GM12878 (cell line): Measurements from ENCODE around the gene EIF2S2. TPM values are rescaled to one million over a fixed set of nuclear protein-coding genes. Genes with fewer than 3 reads are reported as not detected.

Source experiments
- ATAC-seq: fragments of 200-7000 bp; cut with Tn5 transposase; 3 replicates; pipeline ENCODE4 v1.9.1; 2020; ENCODE audit warnings: mild to moderate bottlenecking, moderate library complexity
- BruUV-seq: library from RNA; stranded (reverse); fragments of 400-500 nt; replicated peaks from 2 replicates; lab custom pipeline; 2021; lab: Mats Ljungman, UMichigan
- CTCF ChIA-PET: fragments of 300-600 bp; sonication (Branson Sonifier 250); formaldehyde crosslinking; extraction: SDS; loops from one replicate; lab custom pipeline; 2021; ENCODE audit warnings: inconsistent platforms; lab: Yijun Ruan, JAX
- POLR2A ChIA-PET: fragments of 350-600 bp; formaldehyde crosslinking; extraction: SDS; loops from one replicate; lab custom pipeline; 2021; ENCODE audit warnings: inconsistent platforms; lab: Charles Lee
- RAD21 ChIA-PET: fragments of 300-600 bp; sonication (Branson Sonifier 250); formaldehyde crosslinking; loops from one replicate; lab custom pipeline; 2023; ENCODE audit warnings: antibody characterized with exemption; ENCODE audit not compliant: unreplicated experiment; lab: Charles Lee
- SMC1A ChIA-PET: fragments of 300-600 bp; sonication (Branson Sonifier 250); formaldehyde crosslinking; loops from one replicate; lab custom pipeline; 2023; ENCODE audit not compliant: unreplicated experiment, uncharacterized antibody; lab: Charles Lee
- DNase-seq: peaks from one replicate; pipeline ENCODE4 v3.0.0-alpha.2; 2011; ENCODE audit warnings: low read depth, low spot score
- FAIRE-seq: peaks from 3 replicates; lab custom pipeline; 2011; peaks lifted over from hg19 to GRCh38; lab: Jason Lieb, UNC
- H2AFZ ChIP-seq: 2 replicates; pipeline ENCODE4 v1.6.0; 2011; ENCODE audit warnings: low read depth, low read length, control low read depth; ENCODE audit not compliant: control insufficient read depth
- H3K27ac ChIP-seq: 2 replicates; pipeline ENCODE4 v1.5.1; 2011; ENCODE audit warnings: control low read depth; ENCODE audit not compliant: control insufficient read depth, insufficient read depth
- H3K27me3 ChIP-seq, 2 experiments: replicated peaks in 1 of 2; 2 replicates each; pipeline versions ENCODE4 v1.6.0 to v1.6.1; 2011; ENCODE audit warnings: low read length in 1 of 2; ENCODE audit not compliant: control insufficient read depth in 2 of 2, insufficient read depth in 2 of 2
- H3K36me3 ChIP-seq, 2 experiments: 2 replicates each; pipeline ENCODE4 v1.5.1; 2011; ENCODE audit warnings: low read length in 1 of 2; ENCODE audit not compliant: control insufficient read depth in 2 of 2, insufficient read depth in 2 of 2
- H3K4me1 ChIP-seq: 2 replicates; pipeline ENCODE4 v1.6.1; 2011; ENCODE audit warnings: mild to moderate bottlenecking, low read length, moderate library complexity, mixed read lengths; ENCODE audit not compliant: control insufficient read depth, insufficient read depth
- H3K4me2 ChIP-seq: 2 replicates; pipeline ENCODE4 v1.6.0; 2011; ENCODE audit warnings: control low read depth; ENCODE audit not compliant: control insufficient read depth, insufficient read depth
- H3K4me3 ChIP-seq: fragments of 200-600 bp; sonication (generic); 2 replicates; pipeline ENCODE4 v1.5.1; 2016
- H3K79me2 ChIP-seq: 2 replicates; pipeline ENCODE4 v1.6.0; 2011; ENCODE audit warnings: low read length; ENCODE audit not compliant: control insufficient read depth, insufficient read depth
- H3K9ac ChIP-seq: 2 replicates; pipeline ENCODE4 v1.8.0; 2011; ENCODE audit warnings: low read length, control low read depth, mixed read lengths; ENCODE audit not compliant: control insufficient read depth, insufficient read depth
- H3K9me3 ChIP-seq: replicated peaks from 3 replicates; pipeline ENCODE4 v1.5.1; 2011; ENCODE audit warnings: mild to moderate bottlenecking, low read length; ENCODE audit not compliant: control insufficient read depth, insufficient read depth
- H4K20me1 ChIP-seq: 2 replicates; pipeline ENCODE4 v1.6.0; 2011; ENCODE audit not compliant: control insufficient read depth, insufficient read depth
- ASH2L ChIP-seq: fragments of 300-600, 200-600 bp; sonication (generic); IDR thresholded peaks from 2 replicates; pipeline ENCODE4 v1.6.1; 2017; ENCODE audit warnings: low read depth, mild to moderate bottlenecking, borderline replicate concordance
- BHLHE40 ChIP-seq, 2 experiments: fragments of 450-650 bp in 1 of 2; IDR thresholded peaks; 2 replicates each; pipeline ENCODE4 v1.6.1; 2011 to 2017; ENCODE audit warnings: low read depth in 2 of 2, borderline replicate concordance in 1 of 2, improper control_type of control experiment in 1 of 2, low read length in 1 of 2, mild to moderate bottlenecking in 1 of 2
- LARP7 ChIP-seq: fragments of 450-650 bp; IDR thresholded peaks from 2 replicates; pipeline ENCODE4 v1.6.1; 2017; ENCODE audit warnings: mild to moderate bottlenecking
- POLR2A ChIP-seq: IDR thresholded peaks from 2 replicates; pipeline ENCODE4 v1.6.1; 2011; ENCODE audit warnings: low read depth, mild to moderate bottlenecking, low read length
- POLR2AphosphoS2 ChIP-seq: IDR thresholded peaks from 2 replicates; pipeline ENCODE4 v1.6.1; 2011; ENCODE audit warnings: low read depth, mild to moderate bottlenecking, low read length, improper control_type of control experiment, moderate library complexity
- ZNF622 ChIP-seq: fragments of 450-650 bp; IDR thresholded peaks from 2 replicates; pipeline ENCODE4 v1.6.1; 2017; ENCODE audit warnings: mild to moderate bottlenecking, inconsistent platforms
- WGBS: methylation state at CpG from one replicate; pipeline ENCODE4 v1.1.6; 2016; ENCODE audit warnings: low lambda C conversion rate; ENCODE audit not compliant: insufficient replicate concordance, insufficient coverage; ENCODE audit errors: missing lambda C conversion rate; 5-methylcytosine and 5-hydroxymethylcytosine counted together
- in situ Hi-C: fragments of 300-500 bp; cut with MboI; formaldehyde crosslinking; loops from 9 replicates; pipeline ENCODE4 v1.14.3; 2018; ENCODE audit warnings: mixed read lengths
- intact Hi-C: fragments of 100-400 bp; cut with micrococcal nuclease; formaldehyde crosslinking; loops from one replicate; pipeline ENCODE4 v1.14.2; 2022; ENCODE audit not compliant: unreplicated experiment
- polyA plus RNA-seq, 11 experiments: library from polyadenylated mRNA; depleted of rRNA in 4 of 11; unstranded in 6 of 11; stranded (reverse) in 5 of 11; fragments of >200 nt; fragmentation: Nextera tagmentation in 4 of 11; fragmentation: Illumina TruSeq in 1 of 11; extraction: Ambion mirVana in 4 of 11; extraction: Trizol in 1 of 11; gene quantifications; 1 replicate in 1 of 11; 2 replicates in 10 of 11; pipeline versions ENCODE4 v1.2.1 to v1.2.3, GENCODE V29; 2011 to 2016; ENCODE audit warnings: inconsistent platforms in 2 of 11, missing spikeins in 2 of 11, low read depth in 1 of 11
- total RNA-seq, 4 experiments: library from RNA; depleted of rRNA in 3 of 4; stranded (reverse); fragments of >200 nt in 3 of 4; fragmentation: Illumina TruSeq in 1 of 4; extraction: Trizol in 1 of 4; gene quantifications; 2 replicates each; pipeline versions ENCODE4 v1.2.1 to v1.2.3, GENCODE V29; 2013 to 2021
- TF ChIP-seq, protein P1 (sequence below): fragments of 450-650 bp; IDR thresholded peaks from 2 replicates; pipeline ENCODE4 v1.6.1; 2016; ENCODE audit warnings: mild to moderate bottlenecking

EIF2S2 gene
- total and polyA plus RNA-seq, 10 of the 15 experiments (the other 5 are each of a cell fraction or from before 2014, with no cell fraction given): 60.2 to 153 (median 84.3) TPM

DNA sequence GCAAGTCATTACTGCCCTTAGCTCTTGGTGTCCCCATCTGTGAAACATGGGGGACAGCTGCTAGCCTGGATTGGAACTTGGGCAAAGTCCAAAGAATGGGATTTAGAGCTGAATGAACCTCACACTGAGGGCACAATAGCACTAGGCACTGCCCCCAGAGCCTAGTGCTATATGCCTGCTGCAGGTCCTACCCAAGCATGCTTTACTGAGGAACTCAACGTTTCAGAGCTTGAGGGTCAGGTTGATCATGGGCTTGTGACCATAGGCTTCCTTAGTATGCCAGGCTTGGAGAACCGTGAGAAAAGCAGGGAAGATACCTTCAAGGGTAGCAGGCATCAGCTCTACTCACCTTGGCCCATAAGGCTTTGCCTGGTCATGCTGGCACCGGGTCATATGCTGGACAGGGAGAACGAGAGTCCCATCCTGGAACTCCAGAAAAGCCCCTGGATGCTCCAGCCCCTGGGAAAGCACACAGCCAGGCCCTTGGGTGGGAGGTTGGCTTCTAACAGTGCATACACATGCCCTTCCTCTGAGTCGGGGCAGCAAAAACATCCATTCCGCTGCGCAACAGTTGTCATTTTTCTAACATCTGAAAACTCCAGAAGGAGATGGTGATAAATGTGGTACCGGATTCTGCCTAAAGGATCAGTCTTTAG lies 29.7 kb downstream of the EIF2S2 start:
- Histone ChIP-seq H4K20me1 (0 out of 2 replicates have a peak, but pooled peaks cover 3% of the 10 kb centered on the region), H3K4me3 (no peak overlapping the region), H3K4me1 (no peaks in the 10 kb centered on the region), H3K9me3 (no peaks in the 10 kb centered on the region), H3K79me2 (no peaks in the 10 kb centered on the region), H3K27ac (no peak overlapping the region), H3K27me3 (no peaks in the 10 kb centered on the region), H3K4me2 (no peak overlapping the region), H2AFZ (no peak overlapping the region), H3K9ac (no peak overlapping the region), H3K36me3 (peaks cover 25 to 26% of the 10 kb centered on the region in 2 experiments)
- no peak for FAIRE-seq
- in situ Hi-C loops: no loop called here
- BruUV-seq: no TSS peak
- intact Hi-C loops: no loop called here
- ATAC-seq: no peak
- TF ChIP-seq, protein P1, sequence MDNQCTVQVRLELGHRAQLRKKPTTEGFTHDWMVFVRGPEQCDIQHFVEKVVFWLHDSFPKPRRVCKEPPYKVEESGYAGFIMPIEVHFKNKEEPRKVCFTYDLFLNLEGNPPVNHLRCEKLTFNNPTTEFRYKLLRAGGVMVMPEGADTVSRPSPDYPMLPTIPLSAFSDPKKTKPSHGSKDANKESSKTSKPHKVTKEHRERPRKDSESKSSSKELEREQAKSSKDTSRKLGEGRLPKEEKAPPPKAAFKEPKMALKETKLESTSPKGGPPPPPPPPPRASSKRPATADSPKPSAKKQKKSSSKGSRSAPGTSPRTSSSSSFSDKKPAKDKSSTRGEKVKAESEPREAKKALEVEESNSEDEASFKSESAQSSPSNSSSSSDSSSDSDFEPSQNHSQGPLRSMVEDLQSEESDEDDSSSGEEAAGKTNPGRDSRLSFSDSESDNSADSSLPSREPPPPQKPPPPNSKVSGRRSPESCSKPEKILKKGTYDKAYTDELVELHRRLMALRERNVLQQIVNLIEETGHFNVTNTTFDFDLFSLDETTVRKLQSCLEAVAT: no peak
- TF ChIP-seq ZNF622 (no peak), ASH2L (no peak), POLR2A (peak; percentile 50), LARP7 (no peak), BHLHE40 (IDR thresholded peaks at IDR 0.05; ENCODE audit: borderline replicate concordance in 1 of 2, low read depth in 2 of 2, low read length in 1 of 2) (no peak), POLR2AphosphoS2 (0 out of 2 replicates have a peak, but pooled peaks have one; percentile 23)
- POLR2A ChIA-PET: interaction anchor here (1.4 kb wide), 1 partner anchor 18 kb away, joined by 3 read pairs; no protein-coding TSS in a partner anchor
- no peak for DNase-seq
- CTCF ChIA-PET: interaction anchor here (0.9 to 1.2 kb wide), 4 partner anchors 12 to 289 kb away, joined by 3 to 7 read pairs (median 4); no protein-coding TSS in a partner anchor
- SMC1A ChIA-PET: interaction anchor here (0.7 to 1.6 kb wide), 4 partner anchors 9 to 86 kb away, joined by 3 to 5 read pairs (median 3); no protein-coding TSS in a partner anchor
- RAD21 ChIA-PET: interaction anchor here (0.6 to 1.5 kb wide), 3 partner anchors 12 to 55 kb away, joined by 3 to 4 read pairs (median 3); no protein-coding TSS in a partner anchor
- WGBS: 82% methylated on average over 8 of the region's 8 CpGs
